GM12801 (cell line): ENCODE measurements around the gene COLEC12.

ENCODE experiments used
- CTCF ChIP-seq: IDR thresholded peaks from one replicate; pipeline ENCODE4 v1.5.1; 2011; ENCODE audit warnings: control low read depth; ENCODE audit not compliant: insufficient read length; ENCODE audit errors: extremely low read depth

Gene COLEC12

GRCh38 chr18:484749-485464 lies 15.6 kb downstream of the COLEC12 start:
- TF ChIP-seq CTCF: no peak

- TF ChIP-seq CTCF: no peak
Observed at GRCh38 chr18:478681-479080, 21.8 kb downstream of the COLEC12 start.

- no peak for TF ChIP-seq CTCF
Observed at GRCh38 chr18:477565-477964, 22.9 kb downstream of the COLEC12 start.

GRCh38 chr18:476251-476664 lies 24.2 kb downstream of the COLEC12 start:
- TF ChIP-seq CTCF: no peak

GRCh38 chr18:475202-476031 lies 25.1 kb downstream of the COLEC12 start:
- no peak for TF ChIP-seq CTCF

- TF ChIP-seq CTCF: no peak
Observed at GRCh38 chr18:474416-474815, 26.1 kb downstream of the COLEC12 start.

- no peak for TF ChIP-seq CTCF
Observed at GRCh38 chr18:473802-474201, 26.7 kb downstream of the COLEC12 start.
